ENCODE data around the gene POSTN.

The POSTN gene

GRCh38 chr13:37598597-37598996 lies at the start of gene POSTN:
Gene POSTN, minus strand, starts transcription at chr13:37598768. Its CDS starts 42 bp downstream, at chr13:37598726.
- no peak for DNase-seq

- DNase-seq = no peak
These were observed 48.6 kb upstream of the POSTN start for GRCh38 chr13:37647031-37647650.

- DNase-seq = no peak
These were observed 48.0 kb upstream of the POSTN start for GRCh38 chr13:37646531-37646930.

GRCh38 chr13:37645181-37645740 lies 46.7 kb upstream of the POSTN start:
- DNase-seq = no peak

GRCh38 chr13:37641391-37641790 lies 42.8 kb upstream of the POSTN start:
- no peak for DNase-seq

- DNase-seq = no peak
These were observed 41.9 kb upstream of the POSTN start for GRCh38 chr13:37640499-37640898.

- DNase-seq = no peak
These were observed 38.1 kb upstream of the POSTN start for GRCh38 chr13:37636701-37637100.

GRCh38 chr13:37632294-37632693 lies 33.7 kb upstream of the POSTN start:
- DNase-seq = no peak

GRCh38 chr13:37627428-37627827 lies 28.9 kb upstream of the POSTN start:
- DNase-seq = no peak

- no peak for DNase-seq
These were observed 23.3 kb upstream of the POSTN start for GRCh38 chr13:37621811-37622361.

GRCh38 chr13:37618554-37618953 lies 20.0 kb upstream of the POSTN start:
- no peak for DNase-seq

GRCh38 chr13:37617173-37617572 lies 18.6 kb upstream of the POSTN start:
- DNase-seq = no peak

GRCh38 chr13:37616131-37616530 lies 17.6 kb upstream of the POSTN start:
- DNase-seq = no peak

GRCh38 chr13:37615276-37615675 lies 16.7 kb upstream of the POSTN start:
- DNase-seq = no peak

GRCh38 chr13:37613638-37614037 lies 15.1 kb upstream of the POSTN start:
- DNase-seq = no peak

- no peak for DNase-seq
These were observed 14.7 kb upstream of the POSTN start for GRCh38 chr13:37613236-37613635.

GRCh38 chr13:37608750-37609339 lies 10.3 kb upstream of the POSTN start:
- DNase-seq = no peak

GRCh38 chr13:37602733-37603381 lies 4.3 kb upstream of the POSTN start:
- no peak for DNase-seq

- no peak for DNase-seq
These were observed 3.3 kb upstream of the POSTN start for GRCh38 chr13:37601648-37602440.

GRCh38 chr13:37599519-37599918 lies 951 bp upstream of the POSTN start:
- DNase-seq = no peak

GRCh38 chr13:37597477-37598025 lies 1.0 kb downstream of the POSTN start:
- DNase-seq = no peak

- DNase-seq = no peak
These were observed 1.8 kb downstream of the POSTN start for GRCh38 chr13:37596805-37597204.

GRCh38 chr13:37595162-37595561 lies 3.4 kb downstream of the POSTN start:
- no peak for DNase-seq
